ENCODE measurements around the gene FANCM. TPM values are rescaled to one million over a fixed set of nuclear protein-coding genes. Genes with fewer than 3 reads are reported as not detected.
"Not testable (repeated sequence)": the region's sequence is repeated elsewhere in the genome, so short reads cannot be mapped to it uniquely, and the experiment has no call there.

FANCM gene
- total RNA-seq, 1 experiment from 2014 or later: 11.9 TPM

DNA sequence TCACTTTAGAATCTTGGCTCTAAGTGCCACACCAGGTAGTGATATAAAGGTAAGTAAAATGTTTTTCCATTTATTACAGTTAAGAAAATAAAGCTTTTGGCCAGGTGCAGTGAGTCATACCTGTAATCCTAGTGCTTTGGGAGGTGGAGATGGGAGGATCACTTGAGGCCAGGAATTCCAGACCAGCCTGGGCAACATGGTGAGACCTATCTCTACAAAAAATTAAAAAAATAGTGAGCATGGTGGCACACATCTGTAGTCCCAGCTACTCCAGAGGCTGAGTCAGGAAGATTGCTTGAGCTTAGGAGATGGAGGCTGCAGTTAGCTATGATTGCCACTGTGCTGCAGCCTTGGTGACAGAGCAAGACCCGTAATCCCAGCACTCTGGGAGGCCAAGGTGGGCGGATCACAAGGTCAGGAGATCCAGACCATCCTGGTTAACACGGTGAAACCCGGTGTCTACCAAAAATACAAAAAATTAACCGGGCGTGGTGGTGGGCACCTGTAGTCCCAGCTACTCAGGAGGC is 5.0 kb downstream of the FANCM start:
- Mint-ChIP-seq H3K27me3 (ENCODE audit: low read depth) (no peaks in the 10 kb centered on the region), H3K36me3 (ENCODE audit: insufficient read depth in 1 of 3, low read depth in 3 of 3) (peaks cover 12 to 14% (median 14%) of the 10 kb centered on the region in 3 experiments), H3K27ac (peak overlapping the region in 1 of 3 experiments; percentile 68; a peak in 3 of 7 replicates), H3K9me3 (no peaks in the 10 kb centered on the region), H3K4me1 (peaks cover 13 to 15% of the 10 kb centered on the region in 2 experiments), H3K4me3 (no peak overlapping the region)
- H2BK120ac ChIP-seq (ENCODE audit: low read depth, low read length, poor library complexity, severe bottlenecking): no peak overlapping the region
- H3K18ac ChIP-seq (ENCODE audit: insufficient read length, low read depth, low read length): no peak overlapping the region
- TF ChIP-seq, protein P1, sequence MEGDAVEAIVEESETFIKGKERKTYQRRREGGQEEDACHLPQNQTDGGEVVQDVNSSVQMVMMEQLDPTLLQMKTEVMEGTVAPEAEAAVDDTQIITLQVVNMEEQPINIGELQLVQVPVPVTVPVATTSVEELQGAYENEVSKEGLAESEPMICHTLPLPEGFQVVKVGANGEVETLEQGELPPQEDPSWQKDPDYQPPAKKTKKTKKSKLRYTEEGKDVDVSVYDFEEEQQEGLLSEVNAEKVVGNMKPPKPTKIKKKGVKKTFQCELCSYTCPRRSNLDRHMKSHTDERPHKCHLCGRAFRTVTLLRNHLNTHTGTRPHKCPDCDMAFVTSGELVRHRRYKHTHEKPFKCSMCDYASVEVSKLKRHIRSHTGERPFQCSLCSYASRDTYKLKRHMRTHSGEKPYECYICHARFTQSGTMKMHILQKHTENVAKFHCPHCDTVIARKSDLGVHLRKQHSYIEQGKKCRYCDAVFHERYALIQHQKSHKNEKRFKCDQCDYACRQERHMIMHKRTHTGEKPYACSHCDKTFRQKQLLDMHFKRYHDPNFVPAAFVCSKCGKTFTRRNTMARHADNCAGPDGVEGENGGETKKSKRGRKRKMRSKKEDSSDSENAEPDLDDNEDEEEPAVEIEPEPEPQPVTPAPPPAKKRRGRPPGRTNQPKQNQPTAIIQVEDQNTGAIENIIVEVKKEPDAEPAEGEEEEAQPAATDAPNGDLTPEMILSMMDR (conservative IDR thresholded peaks at IDR 0.05): no peak
- H3K9me3 ChIP-seq (ENCODE audit: control insufficient read depth, low read depth, low read length): no peaks in the 10 kb centered on the region
- H3K4ac ChIP-seq (ENCODE audit: low read depth, low read length): no peak overlapping the region
- H2AK5ac ChIP-seq (ENCODE audit: insufficient read length, low read length): no peak overlapping the region
- no peak overlapping the region for H4K91ac ChIP-seq (ENCODE audit: insufficient read length, low read depth, low read length)
- H2BK12ac ChIP-seq (ENCODE audit: insufficient read length, low read depth, low read length): no peak overlapping the region
- H3K4me1 ChIP-seq (ENCODE audit: insufficient read depth, low read length): no peaks in the 10 kb centered on the region
- H3K14ac ChIP-seq (ENCODE audit: insufficient read depth, low read length): no peak overlapping the region
- H3T11ph ChIP-seq (ENCODE audit: low read length): no peak overlapping the region
- H4K20me1 ChIP-seq (ENCODE audit: control insufficient read depth, insufficient read depth, insufficient read length): no peaks in the 10 kb centered on the region
- WGBS (ENCODE audit: extremely low coverage, insufficient read length, low lambda C conversion rate): no CpG with 5 or more reads among the region's 6 CpGs
- H2AFZ ChIP-seq (ENCODE audit: low read length): no peak overlapping the region
- H3K27ac ChIP-seq (ENCODE audit: insufficient read length, low read depth, low read length): no peak overlapping the region
- DNase-seq: peak; percentile 42
- H3K56ac ChIP-seq (ENCODE audit: insufficient read length, low read depth, low read length): no peak overlapping the region
- H3K4me2 ChIP-seq (ENCODE audit: insufficient read depth, insufficient read length, low read length): no peak overlapping the region
- H3K79me2 ChIP-seq (ENCODE audit: insufficient read depth, low read length): peaks cover 9% of the 10 kb centered on the region; the same call in 1 of the 2 replicates
- no peak overlapping the region for H3K9ac ChIP-seq (ENCODE audit: extremely low read depth, insufficient read length, low read length)
- H3K79me1 ChIP-seq (ENCODE audit: insufficient read depth, low read depth, low read length, poor library complexity, severe bottlenecking): peaks cover 3% of the 10 kb centered on the region
- H2BK15ac ChIP-seq (ENCODE audit: low read depth, low read length): no peak overlapping the region
- H2BK5ac ChIP-seq (ENCODE audit: insufficient read length, low read length): no peak overlapping the region
- peaks cover 2% of the 10 kb centered on the region for H3K23me2 ChIP-seq (ENCODE audit: insufficient read length, low read depth, low read length, poor library complexity, severe bottlenecking)
- no peak overlapping the region for H3K23ac ChIP-seq (ENCODE audit: insufficient read length, low read depth, low read length)
- no peaks in the 10 kb centered on the region for H3K27me3 ChIP-seq (ENCODE audit: insufficient read depth, low read length)
- H2BK20ac ChIP-seq (ENCODE audit: low read depth, low read length, poor library complexity, severe bottlenecking): no peak overlapping the region
- H4K8ac ChIP-seq (replicated peaks; ENCODE audit: insufficient read length, low read depth, low read length): no peak overlapping the region
- H4K5ac ChIP-seq (ENCODE audit: insufficient read length, low read depth, low read length): no peak overlapping the region

DNA sequence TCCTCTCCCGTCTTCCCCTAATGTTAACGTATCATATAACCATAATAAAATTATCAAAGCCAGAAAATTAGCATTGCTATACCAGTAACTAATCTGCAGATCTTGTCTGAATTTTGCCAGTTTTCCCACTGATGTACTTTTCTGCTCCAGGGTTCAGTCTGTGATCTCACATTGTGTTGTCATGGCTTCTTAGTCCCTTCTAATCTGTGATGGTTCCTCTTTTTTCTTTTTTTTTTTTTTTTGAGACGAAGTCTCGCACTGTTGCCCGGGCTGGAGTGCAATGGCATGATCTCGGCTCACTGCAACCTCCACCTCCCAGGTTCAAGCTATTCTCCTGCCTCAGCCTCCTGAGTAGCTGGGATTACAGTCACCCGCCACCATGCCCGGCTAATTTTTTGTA is 6.4 kb downstream of the FANCM start:
- H2AFZ ChIP-seq (ENCODE audit: low read length); H2BK20ac ChIP-seq (ENCODE audit: low read depth, low read length, poor library complexity, severe bottlenecking); H3T11ph ChIP-seq (ENCODE audit: low read length); H3K23me2 ChIP-seq (ENCODE audit: insufficient read length, low read depth, low read length, poor library complexity, severe bottlenecking); H3K27me3 Mint-ChIP-seq (ENCODE audit: low read depth); H4K20me1 ChIP-seq (ENCODE audit: control insufficient read depth, insufficient read depth, insufficient read length); H2BK12ac ChIP-seq (ENCODE audit: insufficient read length, low read depth, low read length); H3K9me3 Mint-ChIP-seq; H4K91ac ChIP-seq (ENCODE audit: insufficient read length, low read depth, low read length); H3K4ac ChIP-seq (ENCODE audit: low read depth, low read length); DNase-seq; H3K4me2 ChIP-seq (ENCODE audit: insufficient read depth, insufficient read length, low read length); H3K27ac ChIP-seq (ENCODE audit: insufficient read length, low read depth, low read length); H3K23ac ChIP-seq (ENCODE audit: insufficient read length, low read depth, low read length); H3K27me3 ChIP-seq (ENCODE audit: insufficient read depth, low read length); H3K14ac ChIP-seq (ENCODE audit: insufficient read depth, low read length); H3K4me1 ChIP-seq (ENCODE audit: insufficient read depth, low read length); H3K9ac ChIP-seq (ENCODE audit: extremely low read depth, insufficient read length, low read length); H3K18ac ChIP-seq (ENCODE audit: insufficient read length, low read depth, low read length); H2AK5ac ChIP-seq (ENCODE audit: insufficient read length, low read length); H3K27ac Mint-ChIP-seq; H2BK120ac ChIP-seq (ENCODE audit: low read depth, low read length, poor library complexity, severe bottlenecking); H2BK5ac ChIP-seq (ENCODE audit: insufficient read length, low read length); H3K79me2 ChIP-seq (ENCODE audit: insufficient read depth, low read length); H3K9me3 ChIP-seq (ENCODE audit: control insufficient read depth, low read depth, low read length); H4K8ac ChIP-seq (replicated peaks; ENCODE audit: insufficient read length, low read depth, low read length); H3K56ac ChIP-seq (ENCODE audit: insufficient read length, low read depth, low read length); H3K4me3 Mint-ChIP-seq; H4K5ac ChIP-seq (ENCODE audit: insufficient read length, low read depth, low read length); H3K79me1 ChIP-seq (ENCODE audit: insufficient read depth, low read depth, low read length, poor library complexity, severe bottlenecking); H2BK15ac ChIP-seq (ENCODE audit: low read depth, low read length): not testable (repeated sequence)
- peaks cover 12 to 21% (median 17%) of the 10 kb centered on the region in 3 experiments for H3K36me3 Mint-ChIP-seq (ENCODE audit: insufficient read depth in 1 of 3, low read depth in 3 of 3)
- peaks cover 10 to 13% of the 10 kb centered on the region in 2 experiments for H3K4me1 Mint-ChIP-seq
- no CpG with 5 or more reads among the region's 8 CpGs for WGBS (ENCODE audit: extremely low coverage, insufficient read length, low lambda C conversion rate)

Measured in H9 (cell line).